Tibial nerve (tissue), 4 donors: ENCODE measurements around the gene ALG2. TPM values are rescaled to one million over a fixed set of nuclear protein-coding genes. Genes with fewer than 3 reads are reported as not detected.

Source experiments
- DNase-seq, 2 donors: peaks; one replicate each; pipeline ENCODE4 v3.0.0-alpha.2; 2019; ENCODE audit warnings: low spot score in 2 of 2
- H3K27ac ChIP-seq, 4 donors: fragments of 200-600 bp; sonication (generic) in 3 of 4; one replicate each; pipeline ENCODE4 v1.5.1; 2017 to 2019; ENCODE audit warnings: mild to moderate bottlenecking in 1 of 4
- H3K27me3 ChIP-seq, 2 donors: fragments of 200-600 bp; sonication (generic) in 1 of 2; one replicate each; pipeline versions ENCODE4 v1.5.1 to v1.6.0; 2017 to 2019
- H3K36me3 ChIP-seq, 3 donors: fragments of 200-600 bp; sonication (generic); one replicate each; pipeline ENCODE4 v1.5.1; 2018 to 2019
- H3K4me1 ChIP-seq, 4 donors: fragments of 200-600 bp; sonication (generic) in 3 of 4; one replicate each; pipeline ENCODE4 v1.5.1; 2017 to 2019
- H3K4me3 ChIP-seq, 4 donors: fragments of 200-600 bp; sonication (generic) in 3 of 4; one replicate each; pipeline ENCODE4 v1.5.1; 2017 to 2019; ENCODE audit warnings: mild to moderate bottlenecking in 1 of 4, moderate library complexity in 1 of 4
- H3K9me3 ChIP-seq, 4 donors: fragments of 200-600 bp; sonication (generic) in 3 of 4; one replicate each; pipeline ENCODE4 v1.5.1; 2017 to 2019
- CTCF ChIP-seq, 5 experiments: fragments of 200-600 bp in 3 of 5; fragments of 450-650 bp in 2 of 5; sonication (generic) in 3 of 5; IDR thresholded peaks; one replicate each; pipeline ENCODE4 v1.5.1; 2016 to 2019; ENCODE audit warnings: antibody characterized with exemption in 5 of 5, mild to moderate bottlenecking in 3 of 5, moderate library complexity in 2 of 5
- EP300 ChIP-seq, 2 donors: sonication (generic); formaldehyde crosslinking; IDR thresholded peaks; one replicate each; pipeline ENCODE4 v1.6.1; 2017; ENCODE audit warnings: antibody characterized with exemption in 2 of 2, mild to moderate bottlenecking in 1 of 2
- POLR2A ChIP-seq, 2 donors: fragments of 450-650 bp; IDR thresholded peaks; one replicate each; pipeline ENCODE4 v1.6.1; 2017; ENCODE audit warnings: antibody characterized with exemption in 2 of 2, mild to moderate bottlenecking in 2 of 2, moderate library complexity in 2 of 2
- WGBS, 2 donors: methylation state at CpG; one replicate each; pipeline ENCODE4 v1.1.5; 2018; 5-methylcytosine and 5-hydroxymethylcytosine counted together
- total RNA-seq, 4 donors: library from RNA; depleted of rRNA; stranded (reverse); fragments of >200 nt; gene quantifications; one replicate each; pipeline ENCODE4 v1.1.0, GENCODE V29; 2016

ALG2 gene
- total RNA-seq, 4 donors from 2014 or later = 22.7 to 38.3 (median 29.3) TPM

- Histone ChIP-seq H3K36me3 (peaks cover 0 to 91% (median 0%) of the 10 kb centered on the region in 3 donors), H3K4me1 (no peaks in the 10 kb centered on the region), H3K27me3 (no peaks in the 10 kb centered on the region), H3K4me3 (no peak overlapping the region), H3K27ac (no peak overlapping the region), H3K9me3 (no peaks in the 10 kb centered on the region)
- peak in 2 of 5 experiments; percentile 10 to 23 for TF ChIP-seq CTCF (IDR thresholded peaks at IDR 0.05)
- no peak for TF ChIP-seq POLR2A (IDR thresholded peaks at IDR 0.05)
- WGBS, 2 donors = 59 to 82% methylated on average over 2 of the region's 2 CpGs
- DNase-seq = no peak
Observed at GRCh38 chr9:99231711-99232110, 10.0 kb upstream of the ALG2 start.

GRCh38 chr9:99230206-99230605 is 8.5 kb upstream of the ALG2 start:
- H3K27ac ChIP-seq = no peak overlapping the region
- peaks cover 0 to 12% (median under 1%) of the 10 kb centered on the region in 4 donors for H3K4me1 ChIP-seq
- H3K36me3 ChIP-seq = peaks cover 0 to 91% (median 0%) of the 10 kb centered on the region in 3 donors
- H3K9me3 ChIP-seq = no peaks in the 10 kb centered on the region
- 87 to 91% methylated on average over 3 of the region's 3 CpGs for WGBS, 2 donors
- TF ChIP-seq CTCF (IDR thresholded peaks at IDR 0.05) = no peak
- no peak for TF ChIP-seq POLR2A (IDR thresholded peaks at IDR 0.05)
- TF ChIP-seq EP300 (IDR thresholded peaks at IDR 0.05) = no peak
- DNase-seq = no peak
- H3K27me3 ChIP-seq = no peaks in the 10 kb centered on the region
- no peak overlapping the region for H3K4me3 ChIP-seq

GRCh38 chr9:99226054-99226453 is 4.3 kb upstream of the ALG2 start:
- 62 to 71% methylated on average over 5 of the region's 5 CpGs for WGBS, 2 donors
- H3K36me3 ChIP-seq = peaks cover 0 to 52% (median 0%) of the 10 kb centered on the region in 3 donors

GRCh38 chr9:99224445-99224844 is 2.7 kb upstream of the ALG2 start:
- Histone ChIP-seq H3K27ac (no peak overlapping the region), H3K36me3 (peaks cover 0 to 36% (median 0%) of the 10 kb centered on the region in 3 donors), H3K4me1 (peaks cover 0 to 54% (median 30%) of the 10 kb centered on the region in 4 donors), H3K9me3 (no peaks in the 10 kb centered on the region), H3K4me3 (no peak overlapping the region), H3K27me3 (no peaks in the 10 kb centered on the region)
- 80 to 92% methylated on average over 2 of the region's 2 CpGs for WGBS, 2 donors
- no peak for TF ChIP-seq POLR2A (IDR thresholded peaks at IDR 0.05)
- TF ChIP-seq CTCF (IDR thresholded peaks at IDR 0.05) = no peak
- TF ChIP-seq EP300 (IDR thresholded peaks at IDR 0.05) = no peak
- no peak for DNase-seq

More at GRCh38 chr9:99226054-99226453, 4.3 kb upstream of the ALG2 start:
- no peaks in the 10 kb centered on the region for H3K27me3 ChIP-seq
- peak overlapping the region in 1 of 4 donors; percentile 12 for H3K27ac ChIP-seq
- H3K4me3 ChIP-seq = no peak overlapping the region
- TF ChIP-seq CTCF (IDR thresholded peaks at IDR 0.05) = no peak
- TF ChIP-seq POLR2A (IDR thresholded peaks at IDR 0.05) = no peak
- TF ChIP-seq EP300 (IDR thresholded peaks at IDR 0.05) = no peak
- H3K9me3 ChIP-seq = no peaks in the 10 kb centered on the region
- no peak for DNase-seq
- H3K4me1 ChIP-seq = peaks cover 0 to 38% (median 16%) of the 10 kb centered on the region in 4 donors

GRCh38 chr9:99222416-99223270 is 901 bp upstream of the ALG2 start:
- H3K36me3 ChIP-seq = peaks cover 0 to 28% (median 0%) of the 10 kb centered on the region in 3 donors
- H3K9me3 ChIP-seq = no peaks in the 10 kb centered on the region
- H3K27me3 ChIP-seq = no peaks in the 10 kb centered on the region
- WGBS, 2 donors = 7 to 8% methylated on average over 28 to 29 of the region's 30 CpGs
- peak overlapping the region; percentile 85 to 95 (median 90) for H3K27ac ChIP-seq
- no peak for DNase-seq
- peak overlapping the region; percentile 76 to 95 (median 90) for H3K4me3 ChIP-seq
- H3K4me1 ChIP-seq = peaks cover 0 to 66% (median 30%) of the 10 kb centered on the region in 4 donors
- TF ChIP-seq EP300 (IDR thresholded peaks at IDR 0.05) (no peak), POLR2A (IDR thresholded peaks at IDR 0.05) (no peak), CTCF (IDR thresholded peaks at IDR 0.05) (no peak)
